ENCODE data around the gene FAM120A.
"Not testable (repeated sequence)": the region's sequence is repeated elsewhere in the genome, so short reads cannot be mapped to it uniquely, and the experiment has no call there.

FAM120A gene

GRCh38 chr9:93507768-93508167 lies 56.3 kb downstream of the FAM120A start:
- TF ChIP-seq CTCF (conservative IDR thresholded peaks at IDR 0.05; ENCODE audit: low read length) = no peak
- no peak overlapping the region for H3K4me3 ChIP-seq (ENCODE audit: low read length)
- DNase-seq (ENCODE audit: low read depth) = no peak

DNA sequence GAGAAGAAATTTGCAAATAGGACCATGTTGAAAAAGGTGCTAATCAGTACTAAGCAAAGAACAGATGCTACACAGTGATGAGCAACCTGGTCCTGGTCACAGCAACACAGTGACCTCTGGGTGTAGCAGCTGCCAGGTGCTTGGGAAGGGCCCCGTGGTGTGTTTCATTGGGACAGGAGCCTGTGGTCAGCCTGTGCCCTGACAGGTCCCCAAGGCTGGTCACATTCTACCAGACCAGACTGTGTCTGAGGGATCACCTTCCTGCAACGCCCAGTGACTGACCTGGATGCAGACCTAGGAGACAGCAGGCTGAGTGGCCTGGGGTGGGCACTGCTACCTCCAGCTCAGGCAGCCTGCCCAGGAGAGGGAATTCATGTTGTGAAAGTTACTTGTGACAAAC lies 56.7 kb downstream of the FAM120A start:
- TF ChIP-seq CTCF (conservative IDR thresholded peaks at IDR 0.05; ENCODE audit: low read length) = no peak
- no peak for DNase-seq (ENCODE audit: low read depth)
- H3K4me3 ChIP-seq (ENCODE audit: low read length) = no peak overlapping the region

GRCh38 chr9:93509084-93509483 lies 57.6 kb downstream of the FAM120A start:
- DNase-seq (ENCODE audit: low read depth) = no peak
- TF ChIP-seq CTCF (conservative IDR thresholded peaks at IDR 0.05; ENCODE audit: low read length) = no peak
- no peak overlapping the region for H3K4me3 ChIP-seq (ENCODE audit: low read length)

GRCh38 chr9:93510041-93510440 lies 58.6 kb downstream of the FAM120A start:
- H3K4me3 ChIP-seq (ENCODE audit: low read length) = no peak overlapping the region
- no peak for TF ChIP-seq CTCF (conservative IDR thresholded peaks at IDR 0.05; ENCODE audit: low read length)
- no peak for DNase-seq (ENCODE audit: low read depth)

GRCh38 chr9:93511228-93511627 lies 59.7 kb downstream of the FAM120A start:
- H3K4me3 ChIP-seq (ENCODE audit: low read length) = not testable (repeated sequence)
- DNase-seq (ENCODE audit: low read depth) = peak; percentile 17

DNA sequence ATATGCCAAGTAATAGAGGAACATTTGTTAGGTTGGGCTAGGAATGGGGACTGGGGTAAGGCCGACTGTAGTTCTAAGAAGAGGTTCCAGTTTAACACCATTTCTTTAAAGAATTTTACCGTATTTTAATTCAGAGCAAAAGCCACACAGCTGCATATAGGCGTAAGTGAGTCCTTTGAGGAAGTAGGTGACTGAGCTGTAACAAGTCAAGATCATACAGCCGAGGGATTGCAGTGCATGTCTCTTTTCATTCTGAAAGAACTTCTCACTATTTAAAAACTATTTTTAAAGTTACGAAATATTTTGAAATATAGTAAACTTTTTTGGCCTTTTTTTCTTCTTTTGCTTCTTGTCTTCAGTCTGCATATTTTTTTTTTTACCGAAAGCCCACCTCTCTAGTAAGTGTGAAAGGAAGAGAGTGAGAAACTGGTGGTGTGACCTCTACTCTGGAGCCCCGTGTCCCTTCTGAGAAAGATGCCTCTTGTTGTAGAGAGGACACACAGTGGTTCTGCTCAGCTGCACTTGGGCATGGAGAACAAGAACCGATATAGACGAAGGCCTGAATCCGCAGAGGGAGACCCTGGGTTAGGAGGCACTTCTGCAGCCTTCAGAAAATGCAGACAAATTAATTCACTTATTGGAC lies 60.8 kb downstream of the FAM120A start:
- not testable (repeated sequence) for H3K4me3 ChIP-seq (ENCODE audit: low read length); DNase-seq (ENCODE audit: low read depth)

- DNase-seq (ENCODE audit: low read depth) = no peak
- no peak for TF ChIP-seq CTCF (conservative IDR thresholded peaks at IDR 0.05; ENCODE audit: low read length)
- no peak overlapping the region for H3K4me3 ChIP-seq (ENCODE audit: low read length)
These were observed 62.1 kb downstream of the FAM120A start for GRCh38 chr9:93513606-93514005.

- peak; percentile 43 for DNase-seq (ENCODE audit: low read depth)
- H3K4me3 ChIP-seq (ENCODE audit: low read length) = no peak overlapping the region
- no peak for TF ChIP-seq CTCF (conservative IDR thresholded peaks at IDR 0.05; ENCODE audit: low read length)
These were observed 65.8 kb downstream of the FAM120A start for GRCh38 chr9:93517331-93517730.
